Keratinocyte (primary cell): ENCODE measurements around the gene COL4A6.
"Not testable (repeated sequence)": the region's sequence is repeated elsewhere in the genome, so short reads cannot be mapped to it uniquely, and the experiment has no call there.

Experiments
- CTCF ChIP-seq, 3 experiments: IDR thresholded peaks in 1 of 3; conservative IDR thresholded peaks in 1 of 3; optimal IDR thresholded peaks in 1 of 3; 2 replicates in 2 of 3; 3 replicates in 1 of 3; pipeline versions ENCODE3 to v1.5.1; 2011; ENCODE audit warnings: low read length in 3 of 3, mild to moderate bottlenecking in 3 of 3, moderate library complexity in 2 of 3, control low read depth in 1 of 3, inconsistent platforms in 1 of 3; ENCODE audit not compliant: insufficient read depth in 2 of 3; ENCODE audit errors: extremely low read depth in 1 of 3
- EZH2 ChIP-seq: IDR thresholded peaks from one replicate; pipeline ENCODE4 v1.6.1; 2012; ENCODE audit warnings: inconsistent platforms, mild to moderate bottlenecking, low read length, moderate library complexity

GRCh38 chrX:108390976-108391717, 47.1 kb downstream of the COL4A6 start:
- not testable (repeated sequence) for TF ChIP-seq CTCF (optimal IDR thresholded peaks at IDR 0.05 in 1 of 3, IDR thresholded peaks at IDR 0.05 in 1 of 3, conservative IDR thresholded peaks at IDR 0.05 in 1 of 3; ENCODE audit: extremely low read depth in 1 of 3, insufficient read depth in 2 of 3, low read length in 3 of 3); EZH2
